Measurements from ENCODE around the gene HOXB6. TPM values are rescaled to one million over a fixed set of nuclear protein-coding genes. Genes with fewer than 3 reads are reported as not detected.
A peak's percentile ranks its signal among the peaks of the same experiment; 100 is the strongest.

HOXB6 gene
- polyA plus RNA-seq, 4 donors, result 25.6 to 153 (median 86.0) TPM

- DNase-seq (ENCODE audit: low read depth in 4 of 4, low spot score in 3 of 4), result no peak
Observed at GRCh38 chr17:48596735-48597527, 7.9 kb downstream of the HOXB6 start.

GRCh38 chr17:48596000-48596734 is 8.6 kb downstream of the HOXB6 start:
- DNase-seq (ENCODE audit: low read depth in 4 of 4, low spot score in 3 of 4), result no peak

- no peak for DNase-seq (ENCODE audit: low read depth in 4 of 4, low spot score in 3 of 4)
Observed at GRCh38 chr17:48595278-48595999, 9.3 kb downstream of the HOXB6 start.

- DNase-seq (ENCODE audit: low read depth in 4 of 4, low spot score in 3 of 4), result no peak
Observed at GRCh38 chr17:48594538-48595277, 10.1 kb downstream of the HOXB6 start.

GRCh38 chr17:48593840-48594537 is 10.8 kb downstream of the HOXB6 start:
- DNase-seq (ENCODE audit: low read depth in 4 of 4, low spot score in 3 of 4), result peak; percentile 77 to 90 (median 85)

GRCh38 chr17:48593126-48593829 is 11.5 kb downstream of the HOXB6 start, which contains the start of gene HOXB5:
HOXB5 (minus strand) TSS chr17:48593779; CDS start chr17:48593682, 97 bp downstream.
- DNase-seq (ENCODE audit: low read depth in 4 of 4, low spot score in 3 of 4), result no peak

GRCh38 chr17:48592577-48592976 is 12.2 kb downstream of the HOXB6 start:
- DNase-seq (ENCODE audit: low read depth in 4 of 4, low spot score in 3 of 4), result no peak

GRCh38 chr17:48592057-48592514 is 12.7 kb downstream of the HOXB6 start:
- DNase-seq (ENCODE audit: low read depth in 4 of 4, low spot score in 3 of 4), result no peak

GRCh38 chr17:48591255-48592056 is 13.3 kb downstream of the HOXB6 start:
- DNase-seq (ENCODE audit: low read depth in 4 of 4, low spot score in 3 of 4), result no peak

- DNase-seq (ENCODE audit: low read depth in 4 of 4, low spot score in 3 of 4), result no peak
Observed at GRCh38 chr17:48590607-48591161, 14.1 kb downstream of the HOXB6 start.

- peak in 3 of 4 donors; percentile 85 to 92 (median 86) for DNase-seq (ENCODE audit: low read depth in 4 of 4, low spot score in 3 of 4)
Observed at GRCh38 chr17:48589831-48590606, 14.8 kb downstream of the HOXB6 start, which contains the start of gene HOXB3. HOXB3 (minus strand) TSS chr17:48590241; CDS start chr17:48552474, 37,767 bp downstream.

GRCh38 chr17:48589060-48589830 is 15.5 kb downstream of the HOXB6 start:
- DNase-seq (ENCODE audit: low read depth in 4 of 4, low spot score in 3 of 4), result no peak

GRCh38 chr17:48588528-48588927 is 16.3 kb downstream of the HOXB6 start:
- DNase-seq (ENCODE audit: low read depth in 4 of 4, low spot score in 3 of 4), result no peak

- DNase-seq (ENCODE audit: low read depth in 4 of 4, low spot score in 3 of 4), result no peak
Observed at GRCh38 chr17:48588074-48588415, 16.7 kb downstream of the HOXB6 start.

GRCh38 chr17:48587276-48588073 is 17.3 kb downstream of the HOXB6 start:
- DNase-seq (ENCODE audit: low read depth in 4 of 4, low spot score in 3 of 4), result no peak

Measured in left renal pelvis (tissue), 4 donors.